Occipital lobe (tissue), 2 donors: ENCODE measurements around the gene FAAP20. TPM values are rescaled to one million over a fixed set of nuclear protein-coding genes. Genes with fewer than 3 reads are reported as not detected.
A peak's percentile ranks its signal among the peaks of the same experiment; 100 is the strongest.

Source experiments
- DNase-seq: peaks from one replicate; lab custom pipeline; 2025; lab: John Stamatoyannopoulos, UW
- total RNA-seq: library from RNA; depleted of rRNA; stranded (reverse); fragments of >200 nt; gene quantifications from one replicate; pipeline ENCODE4 v1.2.3, GENCODE V29; 2014

FAAP20 gene
- total RNA-seq, 1 donor from 2014 or later = 20.3 TPM

DNA sequence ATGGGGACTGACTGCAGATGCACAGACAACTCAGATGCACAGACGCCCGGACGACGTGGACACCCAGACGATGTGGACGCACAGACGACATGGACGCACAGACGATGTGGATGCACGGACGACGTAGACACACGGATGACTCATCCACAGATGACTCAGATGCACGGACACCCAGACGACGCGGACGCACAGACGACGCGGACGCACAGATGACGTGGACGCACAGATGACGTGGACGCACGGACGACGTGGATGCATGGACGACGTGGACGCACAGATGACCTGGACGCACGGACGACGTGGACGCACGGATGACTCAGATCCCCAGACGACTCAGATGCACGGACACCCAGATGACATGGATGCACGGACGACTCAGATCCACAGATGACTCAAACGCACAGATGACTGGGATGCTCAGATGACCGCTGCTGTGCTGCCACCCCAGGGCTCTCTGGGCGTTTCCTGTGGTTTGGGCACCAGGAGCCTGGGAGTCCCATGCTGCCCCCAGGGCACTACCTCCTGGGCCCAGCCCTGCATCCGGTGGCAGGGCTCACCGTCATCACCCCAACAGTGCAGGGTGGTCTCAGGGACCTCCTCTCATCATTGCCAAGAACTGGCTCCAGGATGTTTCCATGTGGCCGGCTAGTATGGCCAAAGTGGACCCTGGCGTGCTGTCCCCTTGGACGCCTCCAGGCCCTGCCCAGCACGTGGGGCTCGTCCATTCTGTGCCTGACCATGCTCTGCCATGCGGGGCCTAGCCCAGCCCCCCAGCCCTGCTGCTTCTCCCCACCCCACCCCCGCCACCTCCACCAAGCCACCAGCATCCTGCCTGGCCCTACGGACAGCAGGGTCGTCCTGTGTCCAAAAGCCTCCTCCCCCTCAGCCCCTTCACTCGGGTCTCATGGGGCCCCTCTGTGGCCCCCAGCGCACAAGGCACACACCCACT, 14.0 kb downstream of the FAAP20 start:
- peak; percentile 36 for DNase-seq

DNA sequence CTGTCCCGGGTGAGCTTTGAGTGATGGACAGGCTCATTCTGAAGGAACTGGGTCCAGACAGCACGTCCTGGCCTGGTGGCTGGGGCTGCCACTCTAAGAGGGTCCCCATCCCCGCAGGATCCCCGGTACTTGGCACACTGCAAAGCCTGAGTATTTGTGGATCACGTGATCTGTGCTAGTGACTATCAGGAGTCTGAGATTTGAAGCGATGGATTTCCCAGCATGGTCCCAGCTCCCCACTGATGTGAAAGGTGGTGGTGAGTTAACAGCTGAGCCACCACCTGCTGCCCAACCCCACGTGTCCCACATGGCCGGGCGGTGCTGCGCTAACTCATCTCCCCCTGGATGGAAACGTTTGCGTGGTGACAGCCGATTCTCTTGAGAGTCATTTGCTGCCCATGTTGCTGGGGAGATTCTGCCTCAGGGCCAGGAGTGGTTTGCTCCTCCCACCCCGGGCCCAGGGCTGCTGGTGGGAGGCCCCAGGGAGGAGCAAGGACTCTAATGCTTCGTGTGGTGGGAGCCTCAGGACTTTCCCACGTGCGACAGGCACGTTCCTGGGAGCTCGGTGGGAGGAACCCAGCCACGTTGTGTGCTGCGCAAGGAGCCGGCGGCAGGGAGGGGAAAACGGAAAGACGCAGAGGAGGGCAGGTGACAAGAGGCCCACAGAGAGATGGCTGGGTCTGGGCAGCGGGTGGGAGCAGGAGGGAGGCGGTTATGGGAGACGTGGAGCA, 15.1 kb downstream of the FAAP20 start:
- DNase-seq = no peak

DNA sequence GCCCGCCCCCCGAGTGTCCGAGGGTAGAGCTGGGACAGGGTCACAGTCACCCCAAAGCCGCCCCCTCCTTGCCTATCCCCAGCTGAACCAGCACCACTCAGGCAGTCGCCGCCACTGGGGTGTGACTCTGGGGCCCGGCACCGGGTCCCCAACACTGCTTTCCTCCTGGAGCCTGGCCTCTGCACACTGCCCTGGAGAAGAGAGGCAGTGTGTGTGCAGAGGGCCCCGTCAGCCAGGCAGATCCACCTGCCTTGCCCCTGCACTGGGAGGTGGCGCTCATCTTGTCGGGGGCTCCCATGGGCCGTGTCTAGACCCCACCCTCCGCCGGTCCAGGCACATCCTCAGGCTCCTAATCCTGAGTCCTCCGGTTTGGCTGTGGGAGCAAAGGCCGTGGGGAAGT, 15.7 kb downstream of the FAAP20 start:
- no peak for DNase-seq

DNA sequence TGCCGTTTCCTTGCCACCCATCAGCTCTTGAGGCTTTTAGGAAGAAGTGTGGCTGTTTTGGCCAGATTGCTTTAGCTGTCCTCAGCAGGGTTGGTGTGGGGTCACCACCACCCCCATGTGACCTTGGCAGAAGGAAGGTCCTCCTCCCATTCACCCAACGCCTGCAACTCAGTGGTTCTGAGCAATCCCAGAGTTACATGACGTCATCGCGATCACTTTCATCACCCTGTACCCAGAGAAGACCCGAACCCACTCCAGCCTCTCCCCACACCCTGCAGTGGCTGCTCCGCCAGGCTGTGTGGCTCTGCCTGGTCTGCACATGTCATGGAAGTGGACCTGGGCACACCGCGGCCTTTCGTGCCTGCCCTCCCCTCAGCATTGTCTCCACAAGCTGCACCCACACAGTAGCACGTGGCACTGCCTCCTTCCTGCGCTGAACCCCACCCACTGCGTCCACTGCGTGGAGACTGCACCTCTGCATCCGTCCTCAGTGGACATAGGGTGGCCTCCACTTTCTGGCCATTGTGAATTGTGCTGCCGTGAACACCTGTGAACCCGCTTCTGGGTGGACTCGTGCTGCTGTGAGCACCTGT, 16.5 kb downstream of the FAAP20 start:
- DNase-seq = no peak

DNA sequence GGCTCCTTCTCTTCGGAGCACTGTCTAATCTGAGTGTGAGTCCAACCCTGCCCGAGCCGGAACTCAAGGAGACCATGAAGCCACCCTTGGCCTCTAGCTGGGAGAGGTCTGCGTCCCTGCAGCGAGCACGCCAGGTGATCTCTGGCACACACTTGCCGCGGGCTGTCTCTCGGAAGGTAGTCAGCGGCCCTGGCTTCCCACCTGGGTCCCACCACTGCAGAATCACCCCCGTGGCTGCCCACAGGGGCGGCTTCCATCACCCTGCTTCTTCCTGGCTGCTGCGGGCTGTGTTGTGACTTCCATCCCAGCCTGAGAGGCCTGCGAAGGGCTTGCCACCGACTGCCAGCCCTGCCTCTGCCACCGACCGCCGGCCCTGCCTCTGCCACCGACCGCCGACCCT, 17.0 kb downstream of the FAAP20 start:
- DNase-seq = no peak

DNA sequence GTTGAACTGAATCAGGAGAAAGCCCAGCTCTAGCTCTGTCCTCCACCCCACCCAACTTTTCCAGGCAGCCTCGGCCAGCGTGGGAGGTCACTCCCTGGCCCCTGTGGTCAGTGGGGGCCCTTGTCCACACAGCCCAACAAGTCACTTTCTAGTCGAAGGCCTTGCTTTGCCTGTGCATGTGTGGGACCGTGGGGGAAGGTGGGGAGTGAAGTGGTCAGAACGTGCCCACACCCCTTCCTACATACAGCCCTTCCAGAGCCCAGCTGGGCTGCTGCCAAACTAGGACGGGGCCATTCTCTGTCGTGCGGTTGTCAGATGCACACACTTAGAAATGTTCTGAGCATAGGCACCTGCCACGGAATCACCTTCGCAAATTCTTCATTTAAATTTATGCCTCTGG, 18.0 kb downstream of the FAAP20 start:
- DNase-seq = no peak

DNA sequence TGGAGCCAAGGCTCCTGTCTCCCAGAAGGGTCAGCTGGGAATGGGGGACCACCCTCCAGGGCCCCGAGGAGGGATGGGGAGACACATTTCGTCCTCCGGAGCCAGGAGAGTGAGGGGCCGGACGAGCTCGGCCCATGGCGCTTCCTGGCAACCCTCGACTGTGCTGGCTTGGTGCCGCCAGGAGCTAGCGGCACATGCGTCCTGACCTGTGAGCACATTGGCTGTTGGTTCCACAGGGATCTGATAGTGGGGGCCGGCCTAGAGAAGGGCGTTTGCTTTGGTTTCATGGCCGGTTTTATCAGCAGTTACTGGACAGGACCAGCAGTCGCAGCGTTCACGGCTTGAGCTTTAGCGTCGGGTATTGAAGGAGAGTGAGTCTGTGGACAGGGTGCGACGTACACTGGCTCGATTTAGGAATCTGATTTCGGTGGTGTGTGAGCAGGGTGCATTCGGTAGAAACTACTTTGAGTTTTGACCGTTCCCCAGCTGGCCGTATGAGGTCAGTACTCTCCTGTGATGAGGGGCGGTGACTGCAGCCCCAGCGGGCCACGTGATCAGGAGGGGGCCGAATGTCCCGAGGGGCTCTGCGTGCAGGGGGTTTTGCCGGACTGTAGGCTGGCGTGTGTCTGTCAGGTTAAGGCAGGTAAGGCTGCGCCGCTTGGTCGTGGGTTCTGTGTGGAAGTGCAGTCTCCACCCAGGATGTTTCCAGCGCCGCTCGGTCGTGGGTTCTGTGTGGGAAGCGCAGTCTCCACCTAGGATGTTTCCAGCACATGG, 18.7 kb downstream of the FAAP20 start:
- no peak for DNase-seq

DNA sequence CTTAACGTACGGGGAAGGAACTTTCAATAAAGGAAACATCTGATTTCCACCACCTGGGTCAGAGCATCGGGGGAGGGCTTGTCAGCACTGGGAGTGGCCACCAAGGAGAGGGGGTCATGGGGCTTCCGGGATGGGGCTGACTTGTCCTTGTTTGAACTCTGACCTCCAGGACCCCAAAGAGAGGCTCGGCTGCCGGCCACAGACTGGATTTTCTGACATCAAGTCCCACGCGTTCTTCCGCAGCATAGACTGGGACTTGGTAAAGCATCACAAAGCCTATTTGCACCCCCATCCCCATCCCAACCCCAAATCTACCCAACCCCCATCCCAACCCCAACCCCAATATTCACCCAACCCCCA, 19.5 kb downstream of the FAAP20 start:
- no peak for DNase-seq

DNA sequence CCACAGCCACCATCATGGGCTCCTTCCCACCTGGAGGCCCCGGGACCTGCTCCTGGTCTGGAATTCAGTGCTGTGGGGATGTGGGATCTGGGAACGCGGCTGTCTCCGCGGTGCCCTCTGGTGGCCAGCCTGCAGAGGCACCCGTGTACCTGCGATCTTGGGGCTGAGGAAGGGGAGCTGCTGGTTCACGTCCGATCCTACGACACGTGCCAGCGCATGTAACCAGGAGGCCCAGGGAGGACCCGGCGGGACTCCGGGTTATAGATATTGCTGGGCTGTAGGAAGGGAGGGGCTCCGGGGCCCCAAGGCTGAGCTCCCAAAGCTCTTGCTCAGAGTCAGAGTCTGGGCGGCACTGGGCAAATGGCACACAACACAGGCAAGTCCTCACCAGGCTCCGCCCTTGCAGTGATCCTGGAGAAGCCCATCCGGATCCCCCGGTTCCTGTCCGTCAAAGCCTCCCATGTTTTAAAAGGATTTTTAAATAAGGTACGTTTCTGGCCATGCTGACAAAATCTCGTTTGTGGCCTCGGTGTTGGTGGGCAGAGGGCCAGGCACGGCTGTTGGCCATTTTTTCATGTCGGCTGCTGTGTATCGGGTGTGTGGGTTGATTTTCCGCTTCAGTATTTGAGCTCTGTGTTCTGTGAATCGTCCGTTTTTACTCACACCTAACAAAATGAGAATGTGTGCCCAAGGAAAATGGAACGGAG, 20.1 kb downstream of the FAAP20 start:
- DNase-seq = peak; percentile 45

DNA sequence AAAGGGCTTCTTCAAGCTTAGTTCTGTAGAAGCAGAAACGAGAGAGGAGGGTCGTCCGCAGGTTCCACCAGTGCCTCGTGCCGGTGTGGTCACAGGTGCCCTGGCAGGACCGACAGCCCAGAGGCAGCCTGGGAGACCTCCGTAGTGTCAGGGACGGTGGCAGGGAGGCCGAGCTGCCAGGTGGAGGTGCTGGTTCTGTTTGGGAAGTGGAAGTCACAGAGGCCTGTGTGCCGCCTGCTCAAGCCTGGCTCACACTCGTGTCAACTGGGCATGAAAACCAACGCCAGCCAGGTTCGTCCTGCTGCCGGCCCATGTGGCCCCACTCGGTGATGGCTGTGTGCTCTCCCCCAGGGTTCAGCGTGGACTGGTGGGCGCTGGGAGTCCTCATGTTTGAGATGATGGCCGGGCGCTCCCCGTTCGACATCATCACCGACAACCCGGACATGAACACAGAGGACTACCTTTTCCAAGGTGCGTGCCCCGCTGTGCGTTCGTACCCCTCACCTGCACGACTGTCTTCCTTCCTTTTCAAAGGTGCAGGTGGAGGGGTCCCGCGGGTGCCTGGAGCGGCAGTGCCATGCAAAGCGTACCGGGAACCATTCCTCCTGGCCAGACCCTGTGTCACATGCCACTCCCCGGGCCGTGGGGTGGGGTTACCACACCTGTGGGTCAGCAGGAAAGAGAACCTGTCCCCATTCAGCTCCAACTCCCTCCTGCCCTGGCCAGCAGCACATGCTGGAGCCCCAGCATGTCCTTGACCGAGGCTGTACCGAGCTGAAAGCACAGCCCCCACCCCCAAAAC, 20.8 kb downstream of the FAAP20 start:
- no peak for DNase-seq

DNA sequence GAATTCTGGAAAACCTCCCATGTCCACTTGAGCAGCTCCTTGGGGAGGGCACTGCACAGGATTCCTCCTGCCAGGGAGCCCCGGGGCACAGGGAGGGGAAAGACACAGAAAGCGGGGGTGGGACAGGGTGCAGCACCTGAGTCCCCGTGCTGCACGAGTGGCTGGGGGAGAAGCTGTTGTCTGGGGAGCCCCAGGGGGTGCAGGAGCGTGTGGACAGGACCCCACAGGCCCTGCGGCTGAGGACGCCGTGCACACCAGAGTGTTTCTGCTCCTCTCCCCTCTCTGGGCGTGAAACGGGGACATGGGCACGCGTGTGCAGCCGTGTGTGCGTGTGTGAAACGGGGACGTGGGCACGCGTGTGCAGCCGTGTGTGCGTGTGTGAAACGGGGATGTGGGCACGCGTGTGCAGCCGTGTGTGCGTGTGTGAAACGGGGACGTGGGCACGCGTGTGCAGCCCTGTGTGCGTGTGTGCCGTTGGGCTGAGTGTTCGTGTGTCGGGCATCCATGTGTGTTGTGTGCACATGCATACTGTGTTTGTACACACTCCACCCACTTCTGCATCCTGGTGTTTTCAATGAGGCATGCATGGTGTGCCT, 21.9 kb downstream of the FAAP20 start:
- no peak for DNase-seq

DNA sequence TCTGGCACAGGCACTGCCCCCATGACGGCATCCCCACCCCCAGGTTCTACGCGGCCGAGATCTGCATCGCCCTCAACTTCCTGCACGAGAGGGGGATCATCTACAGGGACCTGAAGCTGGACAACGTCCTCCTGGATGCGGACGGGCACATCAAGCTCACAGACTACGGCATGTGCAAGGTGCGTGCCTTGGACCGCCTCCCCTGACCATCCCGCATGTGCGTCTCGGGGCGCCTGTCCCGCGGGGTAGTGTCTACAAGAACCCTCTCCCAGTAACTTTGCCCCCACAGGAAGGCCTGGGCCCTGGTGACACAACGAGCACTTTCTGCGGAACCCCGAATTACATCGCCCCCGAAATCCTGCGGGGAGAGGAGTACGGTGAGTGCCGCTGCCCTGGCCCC, 22.6 kb downstream of the FAAP20 start:
- DNase-seq = no peak

DNA sequence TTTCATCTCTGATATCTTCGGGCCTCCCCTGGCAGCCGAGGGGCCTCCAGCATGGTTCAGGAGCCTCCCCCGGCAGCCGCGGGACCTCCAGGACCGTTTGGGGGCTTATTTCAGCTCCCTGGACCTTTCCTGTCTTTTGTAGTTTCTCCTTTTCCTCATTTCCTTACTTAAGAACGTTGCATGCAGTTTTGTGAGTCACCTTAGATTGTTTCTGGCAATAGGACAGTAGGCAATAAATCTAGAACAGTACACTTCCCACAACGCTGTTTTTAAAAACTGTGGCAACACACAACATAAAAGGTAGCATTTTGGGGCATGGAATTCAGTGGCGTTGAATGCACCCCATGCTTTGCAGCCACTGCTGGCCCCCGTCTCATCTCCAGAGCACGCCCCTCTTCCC, 24.4 kb downstream of the FAAP20 start:
- no peak for DNase-seq

DNA sequence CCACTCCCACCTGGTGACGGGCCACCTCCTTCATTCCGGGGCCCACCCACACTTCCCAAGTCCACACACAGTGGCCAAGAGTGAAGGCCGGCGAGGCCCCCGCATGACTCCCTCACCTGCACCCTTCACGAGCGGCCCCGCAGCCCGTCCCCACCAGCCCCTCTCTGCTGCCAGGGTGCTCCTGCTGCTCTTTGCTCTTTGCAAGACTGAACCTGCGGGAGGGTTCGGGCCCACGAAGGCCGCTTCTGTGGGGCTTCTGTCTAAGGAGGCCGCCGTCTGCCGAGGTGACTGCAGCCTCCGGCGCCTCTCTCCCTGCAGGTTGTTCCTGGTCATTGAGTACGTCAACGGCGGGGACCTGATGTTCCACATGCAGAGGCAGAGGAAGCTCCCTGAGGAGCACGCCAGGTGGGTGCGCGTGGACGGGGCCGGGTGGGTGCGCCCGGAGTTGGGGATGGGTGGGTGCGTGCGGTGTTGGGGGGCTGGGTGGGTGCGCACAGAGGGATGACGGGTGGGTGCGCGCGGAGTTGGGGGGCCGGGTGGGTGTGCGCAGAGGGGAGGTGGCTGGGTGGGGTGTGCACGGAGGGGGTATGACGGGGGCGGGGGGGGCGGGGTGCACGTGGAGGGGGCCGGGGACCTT, 25.3 kb downstream of the FAAP20 start:
- DNase-seq = no peak

DNA sequence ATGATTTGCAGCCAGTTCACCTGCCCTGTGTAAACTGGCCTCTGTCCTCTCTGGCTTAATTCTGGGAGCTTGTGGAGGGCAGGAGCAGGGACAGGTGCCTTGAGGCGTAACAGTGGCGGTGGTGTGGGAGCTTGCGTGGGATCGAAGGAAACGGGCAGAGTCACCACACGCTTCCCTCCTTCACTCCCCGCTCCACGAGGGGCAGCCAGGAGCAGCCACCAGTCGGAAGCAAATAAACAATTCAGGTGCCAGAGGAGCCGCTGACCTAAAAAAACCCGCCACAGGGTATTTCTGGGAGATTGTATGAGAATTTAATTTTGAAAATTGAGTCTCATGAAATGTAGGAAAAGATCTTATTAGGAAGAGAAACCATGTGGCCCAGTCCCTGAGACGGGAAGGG, 26.0 kb downstream of the FAAP20 start:
- DNase-seq = no peak

DNA sequence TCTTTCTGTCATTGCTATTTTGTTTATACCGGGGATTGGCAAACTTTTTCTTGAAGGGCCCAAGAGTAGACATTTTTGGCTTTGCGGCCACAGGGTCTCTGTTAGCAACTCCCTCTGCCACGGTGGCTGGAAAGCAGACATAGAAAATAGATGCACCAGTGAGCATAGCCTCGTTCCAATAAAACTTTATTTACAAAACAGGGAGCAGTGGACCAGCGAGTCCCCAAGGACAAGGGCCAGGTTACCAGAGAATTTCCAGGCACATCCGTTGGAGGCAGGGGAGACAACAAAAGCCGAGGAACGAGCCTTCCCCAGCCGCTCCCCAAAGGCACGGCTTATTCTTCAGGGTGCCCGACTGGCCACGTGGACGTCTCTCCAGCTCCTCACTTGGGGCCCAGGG, 26.5 kb downstream of the FAAP20 start:
- DNase-seq = no peak

DNA sequence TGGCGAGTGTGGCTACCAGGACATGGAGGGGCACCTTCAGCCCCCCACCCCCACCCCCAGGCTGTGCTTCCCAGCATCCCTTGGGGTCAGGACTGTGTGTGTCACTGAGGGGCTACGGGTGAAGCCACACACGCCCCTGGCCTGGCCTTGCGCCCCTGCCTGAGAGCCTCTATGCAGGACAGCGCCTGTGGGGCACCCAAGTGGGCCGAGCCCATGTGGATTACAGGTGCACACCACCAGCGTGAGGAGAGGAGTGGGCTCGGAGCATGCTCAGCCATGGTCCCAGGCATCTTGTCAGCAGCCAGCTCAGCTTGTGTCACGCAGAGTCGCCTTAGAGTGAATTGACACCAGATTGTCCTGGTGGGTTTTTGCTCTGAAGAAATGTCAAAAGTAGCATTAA, 27.9 kb downstream of the FAAP20 start:
- DNase-seq = no peak

DNA sequence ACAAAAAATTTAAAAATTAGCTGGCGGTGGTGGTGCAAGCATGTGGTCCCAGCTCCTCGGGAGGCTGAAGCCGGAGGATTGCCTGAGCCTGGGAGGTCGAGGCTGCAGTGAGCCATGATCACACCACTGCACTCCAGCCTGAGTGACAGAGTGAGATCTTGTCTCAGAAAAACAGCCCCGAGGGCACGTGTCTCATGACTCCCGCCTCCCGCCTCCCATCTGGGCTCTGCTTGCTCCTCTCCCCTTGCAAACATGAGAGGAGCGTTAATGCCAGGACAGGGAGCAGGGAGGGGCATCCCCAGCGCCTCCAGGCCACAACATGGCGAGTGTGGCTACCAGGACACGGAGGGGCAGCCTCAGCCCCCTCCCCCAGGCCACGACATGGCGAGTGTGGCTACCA, 28.3 kb downstream of the FAAP20 start:
- DNase-seq = no peak

DNA sequence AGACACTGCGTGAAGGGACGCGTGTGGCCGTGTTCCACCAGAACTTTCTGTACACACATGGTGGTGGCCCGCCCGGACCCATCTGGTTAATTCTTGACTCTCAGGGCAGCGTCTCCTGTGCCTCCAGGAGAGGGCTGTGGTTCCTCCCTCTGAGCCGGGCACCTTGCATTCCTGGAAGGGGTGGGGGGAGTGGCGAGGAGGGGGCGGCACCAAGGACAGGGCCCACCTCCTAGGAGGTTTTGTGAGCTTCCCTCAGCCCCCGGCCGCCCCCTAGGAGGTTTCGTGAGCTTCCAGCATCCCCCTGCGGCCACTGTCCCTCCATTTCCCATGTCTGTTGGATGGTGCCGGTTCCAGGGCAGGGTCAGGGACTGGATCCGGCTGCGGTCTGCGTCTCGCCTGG, 28.9 kb downstream of the FAAP20 start:
- no peak for DNase-seq
